Kidney (tissue), 14 donors: ENCODE data around the gene ENOX1. TPM values are rescaled to one million over a fixed set of nuclear protein-coding genes. Genes with fewer than 3 reads are reported as not detected.

Source experiments
- DNase-seq, 5 donors: peaks; one replicate each; pipeline ENCODE4 v3.0.0-alpha.2; 2013 to 2020
- FAIRE-seq: peaks from 2 replicates; lab custom pipeline; 2012; peaks lifted over from hg19 to GRCh38; lab: Jason Lieb, UNC
- H3K27ac ChIP-seq, 2 donors: one replicate each; pipeline ENCODE4 v1.7.0; 2013; ENCODE audit warnings: low read depth in 2 of 2, low read length in 2 of 2, inconsistent platforms in 1 of 2
- H3K27me3 ChIP-seq: one replicate; pipeline ENCODE4 v1.7.1; 2013; ENCODE audit warnings: low read length, inconsistent platforms; ENCODE audit not compliant: control insufficient read depth, insufficient read depth
- H3K36me3 ChIP-seq, 3 donors: one replicate each; pipeline versions ENCODE4 v1.7.0 to v1.7.1; 2013; ENCODE audit warnings: low read length in 3 of 3, control low read depth in 1 of 3, inconsistent platforms in 1 of 3; ENCODE audit not compliant: insufficient read depth in 3 of 3, control insufficient read depth in 2 of 3
- H3K4me1 ChIP-seq, 3 donors: one replicate each; pipeline versions ENCODE4 v1.7.0 to v1.7.1; 2013; ENCODE audit warnings: low read length in 3 of 3, inconsistent platforms in 1 of 3, low read depth in 1 of 3; ENCODE audit not compliant: control insufficient read depth in 2 of 3, insufficient read depth in 2 of 3
- H3K4me3 ChIP-seq, 3 donors: one replicate each; pipeline versions ENCODE4 v1.7.0 to v1.8.1; 2013; ENCODE audit warnings: low read length in 3 of 3, control low read depth in 1 of 3, inconsistent platforms in 1 of 3
- H3K9ac ChIP-seq, 3 donors: one replicate each; pipeline versions ENCODE4 v1.7.0 to v1.7.1; 2013; ENCODE audit warnings: low read length in 3 of 3, control low read depth in 1 of 3, inconsistent platforms in 1 of 3
- H3K9me3 ChIP-seq, 3 donors: one replicate each; pipeline versions ENCODE4 v1.7.0 to v1.7.1; 2013; ENCODE audit warnings: low read length in 3 of 3, control low read depth in 1 of 3, inconsistent platforms in 1 of 3; ENCODE audit not compliant: control insufficient read depth in 2 of 3, insufficient read depth in 1 of 3
- CTCF ChIP-seq: IDR thresholded peaks from 3 replicates; pipeline ENCODE4 v1.5.1; 2012; ENCODE audit warnings: mild to moderate bottlenecking, moderate library complexity, borderline replicate concordance; ENCODE audit not compliant: insufficient read depth; ENCODE audit errors: extremely low read depth
- intact Hi-C: fragments of 100-400 bp; cut with DNase I; formaldehyde crosslinking; loops from one replicate; pipeline ENCODE4 v1.11.1; 2022
- polyA plus RNA-seq: library from polyadenylated mRNA; stranded (reverse); fragments of 350-450 nt; fragmentation: Illumina TruSeq; extraction: RNeasy Lipid Tissue Mini Kit (QIAGEN cat#74804); gene quantifications from one replicate; pipeline ENCODE4 v1.2.3, GENCODE V29; 2014; ENCODE audit warnings: low read depth, low replicate concordance; ENCODE audit not compliant: insufficient read depth
- total RNA-seq: library from RNA; stranded (reverse); fragmentation: NEBNext Ultra II Directional; extraction: Animal tissue kit (Norgen Biotek cat#: 25700); gene quantifications from one replicate; pipeline ENCODE4 v1.2.1, GENCODE V29; 2021
- donor health status: control.
- donor health status: control.
- donor health status: control.
- donor health status: control.
- donor health status: control.
- donor health status: DM: yes; HTN: yes; CAD: no.
- donor health status: Normal renal cell carcinoma (clear cell type).

Gene ENOX1
- total and polyA plus RNA-seq, 2 donors from 2014 or later, result 4.9 to 6.8 TPM

DNA sequence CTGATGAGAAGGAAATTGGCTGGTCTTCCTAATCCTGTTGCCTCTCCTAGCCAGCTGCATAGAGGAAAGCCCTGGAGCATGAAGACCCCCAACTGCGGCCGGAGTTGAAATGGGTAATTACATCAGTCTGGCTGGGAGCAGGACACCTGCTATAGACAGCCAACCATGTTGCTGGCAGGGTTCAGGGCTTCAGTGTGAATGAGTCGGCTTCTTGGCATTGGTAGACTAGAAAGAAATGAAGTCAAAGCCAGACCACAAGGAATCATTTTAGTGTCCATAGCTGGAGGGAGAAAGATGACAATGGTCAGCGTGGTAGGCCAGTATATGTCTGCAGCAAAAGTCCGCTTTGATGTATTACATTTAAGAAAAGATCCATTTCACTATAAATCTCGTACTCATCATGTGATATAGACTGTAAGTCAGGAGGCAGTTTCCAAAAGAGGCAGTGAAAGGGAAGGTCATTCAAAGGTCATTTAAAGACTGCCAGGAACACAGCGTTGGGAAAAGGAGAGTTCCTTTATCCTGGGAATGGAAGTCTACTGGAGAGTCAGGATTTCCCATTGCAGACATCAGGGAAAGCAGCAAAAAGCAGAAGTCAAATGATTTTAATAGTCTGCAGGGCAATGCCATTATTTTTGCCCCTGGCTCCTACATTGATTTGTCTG is 500.7 kb downstream of the ENOX1 start:
- FAIRE-seq (no peak), DNase-seq (peak in 1 of 5 donors; percentile 20)
- Histone ChIP-seq H3K4me3 (no peak overlapping the region), H3K27ac (no peak overlapping the region), H3K9me3 (no peaks in the 10 kb centered on the region), H3K9ac (no peak overlapping the region), H3K36me3 (no peaks in the 10 kb centered on the region), H3K4me1 (no peaks in the 10 kb centered on the region), H3K27me3 (no peaks in the 10 kb centered on the region)
- no peak for TF ChIP-seq CTCF
- intact Hi-C loops, result no loop called here

- H3K4me3 ChIP-seq, result no peak overlapping the region
- TF ChIP-seq CTCF, result no peak
- H3K27ac ChIP-seq, result no peak overlapping the region
- no peaks in the 10 kb centered on the region for H3K4me1 ChIP-seq
- intact Hi-C loops, result no loop called here
- FAIRE-seq (no peak), DNase-seq (no peak)
- H3K9me3 ChIP-seq, result no peaks in the 10 kb centered on the region
- H3K27me3 ChIP-seq, result no peaks in the 10 kb centered on the region
- H3K9ac ChIP-seq, result no peak overlapping the region
- no peaks in the 10 kb centered on the region for H3K36me3 ChIP-seq
These were observed 502.6 kb downstream of the ENOX1 start for GRCh38 chr13:43284162-43284561.

DNA sequence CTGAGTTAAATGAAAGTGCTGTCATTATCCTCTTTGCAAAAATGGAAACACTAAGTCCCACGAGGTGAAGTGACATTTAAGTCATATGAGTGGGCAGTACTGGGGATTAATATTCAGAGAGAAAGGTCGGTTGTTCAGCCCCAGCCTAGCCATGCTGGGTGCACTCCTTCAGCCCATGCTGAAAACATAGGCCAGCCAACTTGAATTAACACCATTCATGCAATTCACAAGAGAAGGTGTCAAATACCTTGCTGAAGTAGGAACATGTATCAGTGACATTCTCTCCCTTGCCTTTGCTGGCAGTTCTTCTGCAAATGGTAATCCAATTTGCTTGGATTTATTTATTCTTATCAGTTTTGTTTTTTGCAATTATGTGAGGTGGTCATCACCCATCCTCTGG is 507.1 kb downstream of the ENOX1 start:
- Histone ChIP-seq H3K27me3 (no peaks in the 10 kb centered on the region), H3K9me3 (no peaks in the 10 kb centered on the region), H3K36me3 (no peaks in the 10 kb centered on the region), H3K9ac (no peak overlapping the region), H3K27ac (no peak overlapping the region), H3K4me1 (no peaks in the 10 kb centered on the region), H3K4me3 (no peak overlapping the region)
- no peak for TF ChIP-seq CTCF
- FAIRE-seq (no peak), DNase-seq (no peak)
- intact Hi-C loops, result no loop called here

GRCh38 chr13:43278127-43278526 is 508.6 kb downstream of the ENOX1 start:
- Histone ChIP-seq H3K36me3 (no peaks in the 10 kb centered on the region), H3K27ac (no peak overlapping the region), H3K9me3 (no peaks in the 10 kb centered on the region), H3K4me1 (no peaks in the 10 kb centered on the region), H3K27me3 (no peaks in the 10 kb centered on the region), H3K9ac (no peak overlapping the region), H3K4me3 (no peak overlapping the region)
- TF ChIP-seq CTCF, result no peak
- intact Hi-C loops, result no loop called here
- DNase-seq (no peak), FAIRE-seq (no peak)
